HUES64 (cell line): ENCODE data around the gene PAPLN.

Source experiments
- H3K27ac ChIP-seq: 2 replicates; pipeline ENCODE4 v1.7.0; 2013; ENCODE audit warnings: low read depth, low read length, inconsistent platforms
- H3K27me3 ChIP-seq: 2 replicates; pipeline ENCODE4 v1.6.1; 2013; ENCODE audit warnings: mild to moderate bottlenecking, low read length; ENCODE audit not compliant: insufficient read depth
- H3K36me3 ChIP-seq: 2 replicates; pipeline ENCODE4 v1.6.1; 2013; ENCODE audit warnings: mild to moderate bottlenecking, low read length; ENCODE audit not compliant: insufficient read depth
- H3K4me1 ChIP-seq: 2 replicates; pipeline ENCODE4 v1.6.1; 2013; ENCODE audit warnings: mild to moderate bottlenecking, low read length, moderate library complexity; ENCODE audit not compliant: insufficient read depth
- H3K4me3 ChIP-seq: 2 replicates; pipeline ENCODE4 v1.5.1; 2013; ENCODE audit warnings: mild to moderate bottlenecking, low read length, moderate library complexity
- H3K9ac ChIP-seq: 2 replicates; pipeline ENCODE4 v1.6.1; 2013; ENCODE audit warnings: mild to moderate bottlenecking, low read depth, low read length
- H3K9me3 ChIP-seq: 2 replicates; pipeline ENCODE4 v1.6.1; 2013; ENCODE audit warnings: low read depth, low read length; ENCODE audit not compliant: insufficient read depth
- WGBS: fragments of 150-250, 120-280 bp; methylation state at CpG from one replicate; pipeline ENCODE4 v1.1.7; 2013; ENCODE audit warnings: missing lambda C conversion rate; 5-methylcytosine and 5-hydroxymethylcytosine counted together

PAPLN gene

GRCh38 chr14:73209953-73210352 is 27.4 kb upstream of the PAPLN start:
- H3K4me1 ChIP-seq: no peaks in the 10 kb centered on the region
- no peak overlapping the region for H3K4me3 ChIP-seq
- H3K27ac ChIP-seq: no peak overlapping the region
- H3K27me3 ChIP-seq: no peaks in the 10 kb centered on the region
- H3K9ac ChIP-seq: no peak overlapping the region
- WGBS: 93% methylated on average over 2 of the region's 2 CpGs
- H3K36me3 ChIP-seq: peaks cover 80% of the 10 kb centered on the region
- peaks cover 20% of the 10 kb centered on the region for H3K9me3 ChIP-seq

DNA sequence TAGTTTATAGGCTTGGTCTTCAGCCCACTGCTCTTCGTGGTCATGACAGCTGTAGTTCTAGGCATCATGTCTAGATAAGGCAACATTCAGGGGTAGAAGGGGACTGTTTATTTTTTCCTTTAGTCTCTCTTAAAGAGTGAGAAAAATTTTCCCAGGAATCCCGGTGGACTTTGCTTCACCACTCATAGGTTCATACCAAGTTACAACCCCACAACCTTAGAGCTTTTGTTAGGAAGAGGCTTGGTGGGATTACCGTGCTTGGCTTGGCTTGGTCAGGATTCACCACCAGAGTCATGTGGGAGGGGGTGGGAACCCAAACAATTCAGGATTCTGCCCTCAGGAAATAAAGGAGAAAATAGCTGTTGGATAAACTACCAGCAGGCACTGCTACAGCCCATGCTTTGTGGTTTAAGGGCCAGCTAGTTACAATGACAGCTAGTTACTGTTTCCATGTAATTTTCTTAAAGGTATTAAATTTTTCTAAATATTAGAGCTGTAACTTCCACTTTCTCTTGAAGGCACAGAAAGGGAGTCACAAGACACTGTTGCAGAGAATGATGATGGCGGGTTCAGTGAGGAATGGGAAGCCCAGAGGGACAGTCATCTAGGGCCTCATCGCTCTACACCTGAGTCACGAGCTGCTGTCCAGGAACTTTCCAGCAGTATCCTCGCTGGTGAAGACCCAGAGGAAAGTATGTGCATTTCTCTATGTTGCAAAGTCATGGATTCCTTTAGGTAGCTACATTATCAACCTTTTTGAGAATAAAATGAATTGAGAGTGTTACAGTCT is 25.9 kb upstream of the PAPLN start:
- WGBS: 97% methylated on average over 6 of the region's 7 CpGs

GRCh38 chr14:73216030-73216429 is 21.3 kb upstream of the PAPLN start:
- Histone ChIP-seq H3K27ac (no peak overlapping the region), H3K27me3 (no peaks in the 10 kb centered on the region), H3K36me3 (peaks cover 79% of the 10 kb centered on the region), H3K4me3 (no peak overlapping the region), H3K9ac (no peak overlapping the region), H3K9me3 (no peaks in the 10 kb centered on the region), H3K4me1 (no peaks in the 10 kb centered on the region)
- WGBS: 91% methylated on average over 2 of the region's 2 CpGs

More for the DNA sequence above, 25.9 kb upstream of the PAPLN start:
- Histone ChIP-seq H3K9me3 (peaks cover 20% of the 10 kb centered on the region), H3K27ac (no peak overlapping the region), H3K4me3 (no peak overlapping the region), H3K4me1 (no peaks in the 10 kb centered on the region), H3K36me3 (peaks cover 78% of the 10 kb centered on the region), H3K27me3 (no peaks in the 10 kb centered on the region), H3K9ac (no peak overlapping the region)

- peaks cover 76% of the 10 kb centered on the region for H3K36me3 ChIP-seq
- H3K4me1 ChIP-seq: peaks cover 4% of the 10 kb centered on the region
- H3K9me3 ChIP-seq: no peaks in the 10 kb centered on the region
- no peaks in the 10 kb centered on the region for H3K27me3 ChIP-seq
- WGBS: 96% methylated on average over 1 of the region's 1 CpG
- no peak overlapping the region for H3K4me3 ChIP-seq
- no peak overlapping the region for H3K27ac ChIP-seq
- no peak overlapping the region for H3K9ac ChIP-seq
Measured at GRCh38 chr14:73217411-73217810, 19.9 kb upstream of the PAPLN start.

DNA sequence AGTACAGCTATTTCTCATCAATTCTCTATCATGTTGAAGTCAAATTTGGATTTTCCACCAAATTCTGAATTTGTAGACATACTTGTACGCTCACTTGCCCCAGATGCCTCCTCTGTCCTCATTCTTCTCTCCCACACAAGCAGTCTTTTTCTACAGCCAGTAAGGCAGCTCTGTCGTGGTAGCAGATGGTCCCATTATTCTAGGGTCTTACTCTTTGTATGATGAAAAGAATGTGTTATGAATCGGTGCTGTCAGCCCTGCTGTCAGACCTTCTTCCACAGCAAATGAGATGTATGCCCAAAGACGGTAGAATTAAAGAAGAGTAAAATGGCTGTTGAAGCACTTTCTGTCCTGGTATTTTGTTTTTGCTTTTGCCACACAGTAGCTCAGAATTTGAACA is 17.2 kb upstream of the PAPLN start:
- WGBS: 80% methylated on average over 4 of the region's 4 CpGs
- H3K9ac ChIP-seq: no peak overlapping the region
- no peak overlapping the region for H3K4me3 ChIP-seq
- peaks cover 58% of the 10 kb centered on the region for H3K36me3 ChIP-seq
- peaks cover 15% of the 10 kb centered on the region for H3K4me1 ChIP-seq
- H3K27ac ChIP-seq: no peak overlapping the region
- no peaks in the 10 kb centered on the region for H3K27me3 ChIP-seq
- H3K9me3 ChIP-seq: no peaks in the 10 kb centered on the region

- no peaks in the 10 kb centered on the region for H3K9me3 ChIP-seq
- WGBS: 94% methylated on average over 5 of the region's 5 CpGs
- H3K36me3 ChIP-seq: peaks cover 55% of the 10 kb centered on the region
- no peaks in the 10 kb centered on the region for H3K27me3 ChIP-seq
- H3K4me1 ChIP-seq: peaks cover 15% of the 10 kb centered on the region
- no peak overlapping the region for H3K9ac ChIP-seq
- no peak overlapping the region for H3K4me3 ChIP-seq
- no peak overlapping the region for H3K27ac ChIP-seq
Measured at GRCh38 chr14:73220634-73221033, 16.7 kb upstream of the PAPLN start.

DNA sequence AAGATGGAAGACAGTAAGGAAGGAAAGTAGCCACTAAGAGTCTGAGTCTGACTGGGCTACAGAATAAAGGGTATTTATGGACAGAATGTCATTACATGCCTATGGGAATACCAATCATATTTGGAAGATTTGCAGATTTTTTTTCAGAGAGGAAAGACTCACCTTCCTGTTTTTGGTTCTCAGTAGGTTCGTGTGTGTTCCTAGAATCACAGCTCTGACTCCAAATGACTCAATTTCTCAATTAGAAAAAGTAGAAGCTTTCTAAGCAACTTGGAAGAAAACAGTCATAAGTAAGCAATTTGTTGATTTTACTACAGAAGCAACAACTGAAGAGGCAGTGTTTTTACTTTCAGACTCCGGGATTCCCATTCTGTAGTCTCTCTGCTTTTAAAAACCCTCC is 15.4 kb upstream of the PAPLN start:
- no peaks in the 10 kb centered on the region for H3K9me3 ChIP-seq
- no peaks in the 10 kb centered on the region for H3K27me3 ChIP-seq
- no peak overlapping the region for H3K27ac ChIP-seq
- no peak overlapping the region for H3K4me3 ChIP-seq
- 67% methylated on average over 2 of the region's 2 CpGs for WGBS
- no peak overlapping the region for H3K9ac ChIP-seq
- peaks cover 15% of the 10 kb centered on the region for H3K4me1 ChIP-seq
- peaks cover 45% of the 10 kb centered on the region for H3K36me3 ChIP-seq

DNA sequence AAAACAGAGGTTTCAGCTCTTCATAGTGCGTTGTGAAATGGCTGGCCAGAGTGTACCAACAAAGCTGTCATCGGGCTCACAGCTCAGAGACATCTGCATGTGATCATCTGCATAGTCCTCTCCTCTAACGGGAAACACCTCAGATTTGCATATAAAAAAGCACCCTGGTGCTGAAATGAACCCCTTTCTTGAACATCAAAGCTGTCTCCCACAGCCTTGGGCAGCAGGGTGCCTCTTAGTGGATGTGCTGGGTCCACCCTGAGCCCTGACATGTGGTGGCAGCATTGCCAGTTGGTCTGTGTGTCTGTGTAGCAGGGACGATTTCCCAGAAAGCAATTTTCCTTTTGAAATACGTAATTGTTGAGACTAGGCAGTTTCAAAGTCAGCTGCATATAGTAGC is 14.3 kb upstream of the PAPLN start:
- Histone ChIP-seq H3K4me1 (peaks cover 18% of the 10 kb centered on the region), H3K4me3 (no peak overlapping the region), H3K9ac (no peak overlapping the region), H3K27ac (no peak overlapping the region), H3K9me3 (no peaks in the 10 kb centered on the region), H3K27me3 (no peaks in the 10 kb centered on the region), H3K36me3 (peaks cover 37% of the 10 kb centered on the region)
- 23% methylated on average over 5 of the region's 5 CpGs for WGBS

- H3K36me3 ChIP-seq: peaks cover 13% of the 10 kb centered on the region
- H3K27ac ChIP-seq: no peak overlapping the region
- no peak overlapping the region for H3K9ac ChIP-seq
Measured at GRCh38 chr14:73225496-73225895, 11.8 kb upstream of the PAPLN start.

DNA sequence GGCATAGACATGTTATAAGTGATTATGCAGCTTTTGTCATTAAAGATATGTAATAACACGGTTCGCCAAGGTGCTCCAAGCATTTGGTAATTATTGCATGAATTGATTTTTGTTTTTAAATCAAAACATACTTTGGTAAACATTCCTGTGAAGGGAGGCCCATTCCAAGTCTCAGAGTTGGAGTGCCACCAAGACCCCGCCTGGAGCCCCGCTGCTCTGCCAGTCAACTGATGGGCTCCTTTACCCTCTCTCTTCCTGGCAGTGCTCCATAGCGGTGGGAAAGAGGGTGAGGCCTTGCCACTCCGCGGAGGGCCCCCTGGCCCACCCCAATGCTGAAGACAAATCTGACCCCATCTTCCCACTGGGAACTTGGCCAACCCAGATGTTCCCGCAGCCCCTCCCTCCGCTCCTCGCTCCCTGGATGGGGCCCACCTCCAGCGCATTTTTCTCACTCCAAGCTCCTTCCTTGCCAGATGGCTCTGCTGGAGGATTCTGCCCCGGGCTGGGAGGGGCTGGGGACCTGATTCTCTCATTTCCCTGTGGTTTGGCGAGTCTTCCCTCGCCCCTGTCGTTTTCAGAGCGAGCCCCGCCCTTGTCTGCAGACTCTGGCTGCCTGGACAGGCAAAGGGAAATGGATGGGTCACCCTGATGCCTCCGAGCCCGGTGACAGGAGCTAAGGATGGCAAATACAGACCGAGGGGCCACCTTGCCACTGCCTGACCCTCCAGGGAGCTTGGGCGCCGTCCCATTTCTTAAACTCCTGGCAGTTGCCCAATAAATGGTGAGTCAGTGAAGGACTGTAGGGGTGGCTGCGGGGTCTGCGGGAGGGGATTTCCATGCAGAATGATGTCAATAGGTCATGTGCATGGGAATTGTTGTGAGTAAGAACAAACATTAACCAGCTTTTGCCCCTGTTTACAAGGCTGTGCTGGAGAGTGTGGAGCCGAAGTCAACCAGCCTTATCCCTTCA is 9.2 kb upstream of the PAPLN start:
- Histone ChIP-seq H3K36me3 (no peaks in the 10 kb centered on the region), H3K4me1 (peaks cover 21% of the 10 kb centered on the region), H3K9me3 (no peaks in the 10 kb centered on the region), H3K27me3 (peaks cover 1% of the 10 kb centered on the region; the same call in 1 of the 2 replicates), H3K27ac (no peak overlapping the region), H3K9ac (no peak overlapping the region), H3K4me3 (no peak overlapping the region)
- 58% methylated on average over 25 of the region's 25 CpGs for WGBS

More at GRCh38 chr14:73225496-73225895, 11.8 kb upstream of the PAPLN start:
- no peak overlapping the region for H3K4me3 ChIP-seq
- H3K9me3 ChIP-seq: no peaks in the 10 kb centered on the region
- WGBS: 93% methylated on average over 4 of the region's 4 CpGs
- H3K4me1 ChIP-seq: peaks cover 21% of the 10 kb centered on the region
- no peaks in the 10 kb centered on the region for H3K27me3 ChIP-seq

GRCh38 chr14:73230051-73230450 is 7.3 kb upstream of the PAPLN start:
- Histone ChIP-seq H3K4me3 (no peak overlapping the region), H3K4me1 (peaks cover 36% of the 10 kb centered on the region), H3K9me3 (no peaks in the 10 kb centered on the region), H3K36me3 (no peaks in the 10 kb centered on the region), H3K27me3 (peaks cover 8% of the 10 kb centered on the region; the same call in 1 of the 2 replicates), H3K9ac (no peak overlapping the region), H3K27ac (no peak overlapping the region)
- 95% methylated on average over 6 of the region's 6 CpGs for WGBS
